Astrocyte of the cerebellum (primary cell): ENCODE results near the gene ADGRF1.

Experiments used
- DNase-seq: peaks from one replicate; pipeline ENCODE4 v3.0.0-alpha.2; 2011; ENCODE audit warnings: low read depth
- H3K4me3 ChIP-seq: 2 replicates; pipeline ENCODE4 v1.5.1; 2011; ENCODE audit warnings: mild to moderate bottlenecking, low read depth, low read length, moderate library complexity
- CTCF ChIP-seq: IDR thresholded peaks from 2 replicates; pipeline ENCODE4 v1.5.1; 2012; ENCODE audit warnings: low read length, low read depth, moderate library complexity, mild to moderate bottlenecking; ENCODE audit errors: missing control alignments
- in situ Hi-C: cut with HindIII; loops from 2 replicates; pipeline ENCODE4 v1.10.0; 2017; ENCODE audit warnings: low sequenced_read_pairs

Gene ADGRF1

GRCh38 chr6:47034421-47034820, 7.7 kb downstream of the ADGRF1 start:
- peak; percentile 18 for DNase-seq

GRCh38 chr6:47032974-47033765, 9.0 kb downstream of the ADGRF1 start:
- no peak for DNase-seq
- H3K4me3 ChIP-seq, result no peak overlapping the region
- TF ChIP-seq CTCF, result no peak
- in situ Hi-C loops, result no loop called here

More at GRCh38 chr6:47034421-47034820, 7.7 kb downstream of the ADGRF1 start:
- in situ Hi-C loops, result no loop called here
- no peak for TF ChIP-seq CTCF
- peak overlapping the region; percentile 4 for H3K4me3 ChIP-seq

GRCh38 chr6:47031656-47032055, 10.5 kb downstream of the ADGRF1 start:
- no peak for DNase-seq
- in situ Hi-C loops, result no loop called here
- no peak for TF ChIP-seq CTCF
- H3K4me3 ChIP-seq, result no peak overlapping the region

- in situ Hi-C loops, result no loop called here
Observed at GRCh38 chr6:47029865-47030561, 12.1 kb downstream of the ADGRF1 start.

GRCh38 chr6:47028835-47029360, 13.2 kb downstream of the ADGRF1 start:
- no peak for DNase-seq
- in situ Hi-C loops, result no loop called here
- no peak overlapping the region for H3K4me3 ChIP-seq
- TF ChIP-seq CTCF, result no peak

More at GRCh38 chr6:47029865-47030561, 12.1 kb downstream of the ADGRF1 start:
- no peak for TF ChIP-seq CTCF
- no peak overlapping the region for H3K4me3 ChIP-seq
- no peak for DNase-seq

- in situ Hi-C loops, result no loop called here
- no peak for TF ChIP-seq CTCF
- no peak overlapping the region for H3K4me3 ChIP-seq
- DNase-seq, result no peak
Observed at GRCh38 chr6:47027315-47027714, 14.8 kb downstream of the ADGRF1 start.
